ENCODE results near the gene NCAPD3. TPM values are rescaled to one million over a fixed set of nuclear protein-coding genes. Genes with fewer than 3 reads are reported as not detected.

The NCAPD3 gene
- total RNA-seq, 1 experiment from 2014 or later, result 26.7 TPM

GRCh38 chr11:134171951-134172350 is 51.8 kb downstream of the NCAPD3 start:
- H3K27ac Mint-ChIP-seq (ENCODE audit: low read depth, unreplicated experiment), result no peak overlapping the region
- no peaks in the 10 kb centered on the region for H3K27me3 Mint-ChIP-seq (ENCODE audit: insufficient read depth, unreplicated experiment)
- no peak for TF ChIP-seq CTCF (IDR thresholded peaks at IDR 0.05; ENCODE audit: unreplicated experiment)
- H3K36me3 Mint-ChIP-seq (ENCODE audit: insufficient read depth, unreplicated experiment), result peaks cover 51% of the 10 kb centered on the region
- ChIA-PET POLR2A (no interaction called here), CTCF (interaction anchor here (1.2 to 1.5 kb wide), 2 partner anchors 10 to 35 kb away, joined by 3 read pairs; no protein-coding TSS in a partner anchor)
- BruUV-seq (replicated peaks), result no TSS peak
- H3K4me1 Mint-ChIP-seq (ENCODE audit: insufficient read depth, unreplicated experiment), result no peaks in the 10 kb centered on the region
- no peak overlapping the region for H3K4me3 Mint-ChIP-seq (ENCODE audit: unreplicated experiment)
- intact Hi-C loops (cut with micrococcal nuclease), result no loop called here
- no peak for DNase-seq (ENCODE audit: unreplicated experiment)
- no peaks in the 10 kb centered on the region for H3K9me3 Mint-ChIP-seq (ENCODE audit: unreplicated experiment)

- Mint-ChIP-seq H3K27ac (ENCODE audit: low read depth, unreplicated experiment) (no peak overlapping the region), H3K27me3 (ENCODE audit: insufficient read depth, unreplicated experiment) (no peaks in the 10 kb centered on the region), H3K4me3 (ENCODE audit: unreplicated experiment) (no peak overlapping the region), H3K4me1 (ENCODE audit: insufficient read depth, unreplicated experiment) (no peaks in the 10 kb centered on the region), H3K9me3 (ENCODE audit: unreplicated experiment) (no peaks in the 10 kb centered on the region), H3K36me3 (ENCODE audit: insufficient read depth, unreplicated experiment) (peaks cover 51% of the 10 kb centered on the region)
- intact Hi-C loops (cut with micrococcal nuclease), result no loop called here
- POLR2A ChIA-PET, result interaction anchor here (0.6 to 0.8 kb wide), 2 partner anchors 43 to 63 kb away, joined by 3 to 5 read pairs; no protein-coding TSS in a partner anchor
- BruUV-seq (replicated peaks), result no TSS peak
- CTCF ChIA-PET, result interaction anchor here (0.6 to 1.1 kb wide), 3 partner anchors 17 to 121 kb away, joined by 3 read pairs; no protein-coding TSS in a partner anchor
- no peak for TF ChIP-seq CTCF (IDR thresholded peaks at IDR 0.05; ENCODE audit: unreplicated experiment)
- DNase-seq (ENCODE audit: unreplicated experiment), result no peak
Observed at GRCh38 chr11:134170919-134171281, 52.9 kb downstream of the NCAPD3 start.

GRCh38 chr11:134170177-134170918 is 53.4 kb downstream of the NCAPD3 start:
- POLR2A ChIA-PET, result interaction anchor here (0.8 kb wide), 1 partner anchor 63 kb away, joined by 5 read pairs; no protein-coding TSS in a partner anchor

More at GRCh38 chr11:134170177-134170918, 53.4 kb downstream of the NCAPD3 start:
- Mint-ChIP-seq H3K4me1 (ENCODE audit: insufficient read depth, unreplicated experiment) (no peaks in the 10 kb centered on the region), H3K4me3 (ENCODE audit: unreplicated experiment) (no peak overlapping the region), H3K36me3 (ENCODE audit: insufficient read depth, unreplicated experiment) (peaks cover 46% of the 10 kb centered on the region), H3K27me3 (ENCODE audit: insufficient read depth, unreplicated experiment) (no peaks in the 10 kb centered on the region), H3K9me3 (ENCODE audit: unreplicated experiment) (no peaks in the 10 kb centered on the region), H3K27ac (ENCODE audit: low read depth, unreplicated experiment) (no peak overlapping the region)
- no TSS peak for BruUV-seq (replicated peaks)
- no peak for TF ChIP-seq CTCF (IDR thresholded peaks at IDR 0.05; ENCODE audit: unreplicated experiment)
- CTCF ChIA-PET, result interaction anchor here (0.6 to 1.1 kb wide), 3 partner anchors 16 to 120 kb away, joined by 3 read pairs; no protein-coding TSS in a partner anchor
- intact Hi-C loops (cut with micrococcal nuclease), result no loop called here
- DNase-seq (ENCODE audit: unreplicated experiment), result no peak
